ENCODE results near the gene EIF5. TPM values are rescaled to one million over a fixed set of nuclear protein-coding genes. Genes with fewer than 3 reads are reported as not detected.

The EIF5 gene
- total and polyA plus RNA-seq, 2 donors (not counting 3 experiments of a cell fraction or from before 2014, with no cell fraction given) = 175 to 313 TPM

DNA sequence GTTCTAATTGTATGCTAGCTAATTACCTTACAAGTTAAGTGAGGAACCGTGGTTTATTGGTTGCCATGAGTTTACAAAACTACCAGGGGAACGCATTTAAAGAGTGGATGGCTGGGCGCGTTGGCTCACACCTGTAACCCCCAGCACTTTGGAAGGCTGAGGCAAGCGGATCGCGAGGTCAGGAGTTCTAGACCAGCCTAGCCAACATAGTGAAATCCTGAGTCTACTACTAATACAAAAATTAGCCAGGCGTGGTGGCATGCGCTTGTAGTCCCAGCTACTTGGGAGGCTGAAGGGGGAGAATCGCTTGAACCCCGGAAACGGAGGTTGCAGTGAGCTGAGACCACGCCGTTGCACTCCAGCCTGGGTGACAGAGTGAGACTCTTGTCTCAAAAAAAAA is 2.2 kb downstream of the EIF5 start:
- Histone ChIP-seq H3K36me3 (ENCODE audit: control insufficient read depth in 2 of 2, extremely low read depth in 1 of 2, insufficient read depth in 2 of 2, low read length in 2 of 2) (peaks cover 48 to 51% of the 10 kb centered on the region in 2 experiments), H3K27me3 (ENCODE audit: control insufficient read depth in 2 of 2, insufficient read depth in 2 of 2, low read length in 2 of 2) (no peaks in the 10 kb centered on the region), H4K20me1 (replicated peaks; ENCODE audit: control insufficient read depth, extremely low read depth, insufficient read depth, low read length) (peaks cover 9% of the 10 kb centered on the region), H3K9me1 (replicated peaks; ENCODE audit: control insufficient read depth, extremely low read depth, insufficient read depth, low read length) (no peaks in the 10 kb centered on the region), H2AFZ (ENCODE audit: low read depth, low read length) (no peak overlapping the region), H3K4me3 (replicated peaks in 1 of 3; ENCODE audit: insufficient read depth in 1 of 3, low read depth in 1 of 3, low read length in 3 of 3) (peak overlapping the region in 2 of 3 experiments; percentile 78 to 99), H3K4me1 (ENCODE audit: control insufficient read depth, extremely low read depth, insufficient read depth, low read length) (peaks cover 12% of the 10 kb centered on the region), H3K9me3 (replicated peaks; ENCODE audit: control insufficient read depth, insufficient read depth, low read length) (no peaks in the 10 kb centered on the region), H3K9ac (replicated peaks; ENCODE audit: extremely low read depth, insufficient read depth, low read length) (no peak overlapping the region), H3K79me2 (ENCODE audit: control insufficient read depth, insufficient read depth, low read length) (peaks cover 45% of the 10 kb centered on the region), H3K4me2 (ENCODE audit: insufficient read depth, low read length) (peak overlapping the region; percentile 75), H3K27ac (ENCODE audit: insufficient read depth, low read depth, low read length) (no peak overlapping the region)
- dilution Hi-C loops (cut with MboI; ENCODE audit: extremely low pct_ligation_motif_present, low sequenced_read_pairs) = no loop called here
- ChIA-PET CTCF (interaction anchor here (1.3 to 2.3 kb wide), 2 partner anchors 9 to 55 kb away, joined by 3 to 10 read pairs; no protein-coding TSS in a partner anchor), POLR2A (interaction anchor here (3.3 kb wide), 1 partner anchor 8 kb away, joined by 39 read pairs; no protein-coding TSS in a partner anchor)
- FAIRE-seq (no peak), DNase-seq (ENCODE audit: low read depth, low spot score) (no peak)
- no peak for TF ChIP-seq POLR2A (IDR thresholded peaks at IDR 0.05; ENCODE audit: low read depth, low read length)
- TF ChIP-seq, protein P1, sequence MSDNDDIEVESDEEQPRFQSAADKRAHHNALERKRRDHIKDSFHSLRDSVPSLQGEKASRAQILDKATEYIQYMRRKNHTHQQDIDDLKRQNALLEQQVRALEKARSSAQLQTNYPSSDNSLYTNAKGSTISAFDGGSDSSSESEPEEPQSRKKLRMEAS (IDR thresholded peaks at IDR 0.05; ENCODE audit: insufficient read depth, insufficient read length) = no peak
- no peak for TF ChIP-seq GATA2 (IDR thresholded peaks at IDR 0.05; ENCODE audit: insufficient read depth, insufficient read length, low read depth, low read length)
- no peak for TF ChIP-seq POLR2AphosphoS5 (IDR thresholded peaks at IDR 0.05; ENCODE audit: insufficient read depth, low read depth, low read length)
- no peak for TF ChIP-seq FOS (IDR thresholded peaks at IDR 0.05; ENCODE audit: borderline replicate concordance, insufficient read depth, low read length)
- TF ChIP-seq JUN (IDR thresholded peaks at IDR 0.05; ENCODE audit: borderline replicate concordance, insufficient read depth, insufficient read length, low read depth) = no peak
- intact Hi-C loops (cut with micrococcal nuclease) = no loop called here
- BruUV-seq (replicated peaks) = no TSS peak

DNA sequence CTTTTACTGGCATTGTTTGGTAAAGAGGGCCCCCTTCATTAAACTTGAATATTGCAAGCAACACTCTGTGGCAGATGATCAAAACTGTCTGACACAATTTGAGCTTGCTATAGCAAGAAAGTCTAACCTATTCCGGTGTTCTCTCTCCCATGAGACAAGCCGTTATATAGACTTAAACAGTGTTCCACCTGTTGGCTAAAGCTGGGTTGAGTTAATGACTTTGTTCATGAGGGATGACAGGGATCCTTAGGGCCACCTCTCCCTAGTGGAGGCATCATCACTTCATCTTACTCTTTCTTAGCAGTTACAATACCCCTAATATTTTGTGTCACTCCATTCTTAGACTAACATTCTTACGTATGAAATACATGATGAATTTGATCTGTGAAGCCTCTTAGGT is 3.8 kb downstream of the EIF5 start:
- ChIA-PET POLR2A (no interaction called here), CTCF (interaction anchor here (2.3 kb wide), 1 partner anchor 53 kb away, joined by 10 read pairs; no protein-coding TSS in a partner anchor)
- H2AFZ ChIP-seq (ENCODE audit: low read depth, low read length) = no peak overlapping the region
- peaks cover 9% of the 10 kb centered on the region for H4K20me1 ChIP-seq (replicated peaks; ENCODE audit: control insufficient read depth, extremely low read depth, insufficient read depth, low read length)
- no peaks in the 10 kb centered on the region for H3K9me1 ChIP-seq (replicated peaks; ENCODE audit: control insufficient read depth, extremely low read depth, insufficient read depth, low read length)
- peaks cover 12% of the 10 kb centered on the region for H3K4me1 ChIP-seq (ENCODE audit: control insufficient read depth, extremely low read depth, insufficient read depth, low read length)
- H3K9ac ChIP-seq (replicated peaks; ENCODE audit: extremely low read depth, insufficient read depth, low read length) = no peak overlapping the region
- no peak overlapping the region for H3K27ac ChIP-seq (ENCODE audit: insufficient read depth, low read depth, low read length)
- intact Hi-C loops (cut with micrococcal nuclease) = no loop called here
- H3K36me3 ChIP-seq (ENCODE audit: control insufficient read depth in 2 of 2, extremely low read depth in 1 of 2, insufficient read depth in 2 of 2, low read length in 2 of 2) = peaks cover 57 to 66% of the 10 kb centered on the region in 2 experiments
- H3K9me3 ChIP-seq (replicated peaks; ENCODE audit: control insufficient read depth, insufficient read depth, low read length) = no peaks in the 10 kb centered on the region
- no peak overlapping the region for H3K4me2 ChIP-seq (ENCODE audit: insufficient read depth, low read length)
- H3K79me2 ChIP-seq (ENCODE audit: control insufficient read depth, insufficient read depth, low read length) = peaks cover 45% of the 10 kb centered on the region
- no peak for DNase-seq (ENCODE audit: low read depth, low spot score)
- H3K4me3 ChIP-seq (replicated peaks in 1 of 3; ENCODE audit: insufficient read depth in 1 of 3, low read depth in 1 of 3, low read length in 3 of 3) = no peak overlapping the region
- no peak for TF ChIP-seq JUN (IDR thresholded peaks at IDR 0.05; ENCODE audit: borderline replicate concordance, insufficient read depth, insufficient read length, low read depth)
- no peak for TF ChIP-seq EZH2 (IDR thresholded peaks at IDR 0.05; ENCODE audit: borderline replicate concordance, low read depth, low read length, severe bottlenecking)
- TF ChIP-seq FOS (IDR thresholded peaks at IDR 0.05; ENCODE audit: borderline replicate concordance, insufficient read depth, low read length) = no peak
- TF ChIP-seq POLR2AphosphoS5 (IDR thresholded peaks at IDR 0.05; ENCODE audit: insufficient read depth, low read depth, low read length) = no peak
- TF ChIP-seq GATA2 (IDR thresholded peaks at IDR 0.05; ENCODE audit: insufficient read depth, insufficient read length, low read depth, low read length) = no peak
- no peak for TF ChIP-seq MYC (IDR thresholded peaks at IDR 0.05; ENCODE audit: low read depth, low read length)
- TF ChIP-seq, protein P2, sequence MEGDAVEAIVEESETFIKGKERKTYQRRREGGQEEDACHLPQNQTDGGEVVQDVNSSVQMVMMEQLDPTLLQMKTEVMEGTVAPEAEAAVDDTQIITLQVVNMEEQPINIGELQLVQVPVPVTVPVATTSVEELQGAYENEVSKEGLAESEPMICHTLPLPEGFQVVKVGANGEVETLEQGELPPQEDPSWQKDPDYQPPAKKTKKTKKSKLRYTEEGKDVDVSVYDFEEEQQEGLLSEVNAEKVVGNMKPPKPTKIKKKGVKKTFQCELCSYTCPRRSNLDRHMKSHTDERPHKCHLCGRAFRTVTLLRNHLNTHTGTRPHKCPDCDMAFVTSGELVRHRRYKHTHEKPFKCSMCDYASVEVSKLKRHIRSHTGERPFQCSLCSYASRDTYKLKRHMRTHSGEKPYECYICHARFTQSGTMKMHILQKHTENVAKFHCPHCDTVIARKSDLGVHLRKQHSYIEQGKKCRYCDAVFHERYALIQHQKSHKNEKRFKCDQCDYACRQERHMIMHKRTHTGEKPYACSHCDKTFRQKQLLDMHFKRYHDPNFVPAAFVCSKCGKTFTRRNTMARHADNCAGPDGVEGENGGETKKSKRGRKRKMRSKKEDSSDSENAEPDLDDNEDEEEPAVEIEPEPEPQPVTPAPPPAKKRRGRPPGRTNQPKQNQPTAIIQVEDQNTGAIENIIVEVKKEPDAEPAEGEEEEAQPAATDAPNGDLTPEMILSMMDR (IDR thresholded peaks at IDR 0.05; ENCODE audit: extremely low read depth in 1 of 2, insufficient read depth in 1 of 2, low read depth in 1 of 2, low read length in 2 of 2) = no peak
- TF ChIP-seq, protein P1 (IDR thresholded peaks at IDR 0.05; ENCODE audit: insufficient read depth, insufficient read length) = no peak
- no peak for TF ChIP-seq POLR2A (IDR thresholded peaks at IDR 0.05; ENCODE audit: low read depth, low read length)
- no TSS peak for BruUV-seq (replicated peaks)
- dilution Hi-C loops (cut with MboI; ENCODE audit: extremely low pct_ligation_motif_present, low sequenced_read_pairs) = no loop called here
- FAIRE-seq = no peak
- no peaks in the 10 kb centered on the region for H3K27me3 ChIP-seq (ENCODE audit: control insufficient read depth in 2 of 2, insufficient read depth in 2 of 2, low read length in 2 of 2)

All from endothelial cell of umbilical vein (primary cell).